H1 (cell line): Measurements from ENCODE around the gene ALG14. TPM values are rescaled to one million over a fixed set of nuclear protein-coding genes. Genes with fewer than 3 reads are reported as not detected.

Experiments used
- CTCF ChIA-PET: fragments of 300-600 bp; sonication (Branson Sonifier 250); formaldehyde crosslinking; loops from one replicate; lab custom pipeline; 2021; ENCODE audit not compliant: partially characterized antibody; lab: Charles Lee
- POLR2A ChIA-PET: fragments of 300-600 bp; sonication (Branson Sonifier 250); formaldehyde crosslinking; loops from one replicate; lab custom pipeline; 2021; ENCODE audit warnings: inconsistent platforms; ENCODE audit not compliant: partially characterized antibody; lab: Charles Lee
- DNase-seq, 2 experiments: peaks; one replicate each; pipeline versions ENCODE4 v3.0.0 to v3.0.0-alpha.2; 2010 to 2022; ENCODE audit warnings: low spot score in 2 of 2, low read depth in 1 of 2, mixed read lengths in 1 of 2
- FAIRE-seq: peaks from 2 replicates; lab custom pipeline; 2011; peaks lifted over from hg19 to GRCh38; lab: Jason Lieb, UNC
- H2AFZ ChIP-seq: 2 replicates; pipeline ENCODE4 v1.8.1; 2012; ENCODE audit warnings: low read length, inconsistent platforms
- H2AK5ac ChIP-seq: 2 replicates; pipeline ENCODE4 v1.6.1; 2013; ENCODE audit warnings: low read depth, low read length
- H2BK120ac ChIP-seq: replicated peaks from 2 replicates; pipeline ENCODE3; 2013; ENCODE audit warnings: low read depth, low read length, inconsistent platforms
- H2BK12ac ChIP-seq: 2 replicates; pipeline ENCODE4 v1.6.1; 2013; ENCODE audit warnings: low read depth, low read length
- H2BK15ac ChIP-seq: 2 replicates; pipeline ENCODE4 v1.6.1; 2013; ENCODE audit warnings: low read length
- H2BK20ac ChIP-seq: 2 replicates; pipeline ENCODE4 v1.6.1; 2013; ENCODE audit warnings: low read length
- H2BK5ac ChIP-seq: 2 replicates; pipeline ENCODE4 v1.6.1; 2013; ENCODE audit warnings: low read depth, low read length
- H3K14ac ChIP-seq: 2 replicates; pipeline ENCODE4 v1.6.1; 2013; ENCODE audit warnings: inconsistent platforms; ENCODE audit not compliant: insufficient read length
- H3K18ac ChIP-seq: 2 replicates; pipeline ENCODE4 v1.6.1; 2013; ENCODE audit warnings: low read length; ENCODE audit errors: extremely low read depth
- H3K23ac ChIP-seq: 2 replicates; pipeline ENCODE4 v1.6.1; 2013; ENCODE audit warnings: inconsistent platforms; ENCODE audit not compliant: insufficient read length
- H3K23me2 ChIP-seq: 2 replicates; pipeline ENCODE4 v1.6.1; 2013; ENCODE audit warnings: low read depth, low read length
- H3K27ac ChIP-seq: 2 replicates; pipeline ENCODE4 v1.6.1; 2011; ENCODE audit warnings: low read depth, low read length, inconsistent platforms
- H3K27me3 ChIP-seq, 4 experiments: replicated peaks in 1 of 4; 1 replicate in 1 of 4; 2 replicates in 3 of 4; pipeline versions ENCODE4 v1.6.1 to v1.8.1; 2011 to 2013; ENCODE audit warnings: low read length in 3 of 4, mild to moderate bottlenecking in 3 of 4, inconsistent platforms in 2 of 4, mixed read lengths in 2 of 4, moderate library complexity in 1 of 4; ENCODE audit not compliant: control insufficient read depth in 3 of 4, insufficient read depth in 3 of 4; ENCODE audit errors: extremely low read depth in 1 of 4
- H3K36me3 ChIP-seq, 4 experiments: 2 replicates each; pipeline versions ENCODE4 v1.6.1 to v1.8.1; 2011 to 2013; ENCODE audit warnings: mild to moderate bottlenecking in 4 of 4, low read length in 3 of 4, moderate library complexity in 2 of 4, control low read depth in 1 of 4, inconsistent platforms in 1 of 4; ENCODE audit not compliant: insufficient read depth in 4 of 4, control insufficient read depth in 2 of 4
- H3K4ac ChIP-seq: replicated peaks from 2 replicates; pipeline ENCODE3; 2013; ENCODE audit warnings: low read length, low read depth, mixed read lengths, inconsistent platforms; ENCODE audit not compliant: insufficient read length
- H3K4me1 ChIP-seq, 4 experiments: replicated peaks in 1 of 4; 1 replicate in 1 of 4; 2 replicates in 3 of 4; pipeline versions ENCODE4 v1.6.1 to v1.8.1; 2011 to 2013; ENCODE audit warnings: low read length in 3 of 4, inconsistent platforms in 2 of 4, mixed read lengths in 1 of 4; ENCODE audit not compliant: insufficient read depth in 4 of 4, control insufficient read depth in 3 of 4
- H3K4me2 ChIP-seq, 2 experiments: 2 replicates each; pipeline versions ENCODE4 v1.6.1 to v1.8.1; 2011 to 2013; ENCODE audit warnings: low read depth in 2 of 2, low read length in 2 of 2, control low read depth in 1 of 2, inconsistent platforms in 1 of 2, mild to moderate bottlenecking in 1 of 2; ENCODE audit not compliant: insufficient read depth in 1 of 2
- H3K4me3 ChIP-seq, 4 experiments: fragments of 200-600, 300-600 bp in 1 of 4; sonication (generic), shearing (Covaris generic), sonication (Bioruptor Twin) in 1 of 4; 2 replicates each; pipeline versions ENCODE4 v1.5.1 to v1.8.1; 2011 to 2016; ENCODE audit warnings: low read length in 4 of 4, low read depth in 3 of 4, control low read depth in 2 of 4, inconsistent platforms in 2 of 4, mild to moderate bottlenecking in 2 of 4, mixed read lengths in 1 of 4, moderate library complexity in 1 of 4; ENCODE audit not compliant: insufficient read depth in 2 of 4; ENCODE audit errors: extremely low read depth in 1 of 4
- H3K56ac ChIP-seq: replicated peaks from 2 replicates; pipeline ENCODE3; 2013; ENCODE audit warnings: low read depth, mild to moderate bottlenecking, mixed read lengths, low read length, inconsistent platforms; ENCODE audit not compliant: insufficient read length
- H3K79me1 ChIP-seq: 2 replicates; pipeline ENCODE4 v1.6.1; 2013; ENCODE audit warnings: low read depth, low read length, control low read depth
- H3K79me2 ChIP-seq, 2 experiments: 2 replicates each; pipeline versions ENCODE4 v1.6.1 to v1.8.1; 2012 to 2013; ENCODE audit warnings: low read length in 2 of 2, mild to moderate bottlenecking in 2 of 2, inconsistent platforms in 1 of 2; ENCODE audit not compliant: insufficient read depth in 2 of 2, control insufficient read depth in 1 of 2
- H3K9ac ChIP-seq, 4 experiments: replicated peaks in 1 of 4; 1 replicate in 1 of 4; 2 replicates in 3 of 4; pipeline versions ENCODE4 v1.6.1 to v1.8.1; 2011 to 2013; ENCODE audit warnings: low read depth in 3 of 4, low read length in 3 of 4, control low read depth in 2 of 4, mild to moderate bottlenecking in 2 of 4, moderate library complexity in 2 of 4, inconsistent platforms in 1 of 4; ENCODE audit errors: extremely low read depth in 1 of 4
- H3K9me3 ChIP-seq, 2 experiments: 2 replicates each; pipeline versions ENCODE4 v1.6.1 to v1.8.1; 2012 to 2013; ENCODE audit warnings: mild to moderate bottlenecking in 2 of 2, moderate library complexity in 2 of 2, control low read depth in 1 of 2, inconsistent platforms in 1 of 2, low read depth in 1 of 2, low read length in 1 of 2, mixed read lengths in 1 of 2; ENCODE audit not compliant: insufficient read depth in 2 of 2
- H4K20me1 ChIP-seq, 2 experiments: replicated peaks in 1 of 2; 2 replicates each; pipeline versions ENCODE3 to v1.8.1; 2011 to 2013; ENCODE audit warnings: inconsistent platforms in 2 of 2, low read length in 2 of 2, mild to moderate bottlenecking in 1 of 2; ENCODE audit not compliant: insufficient read depth in 2 of 2, control insufficient read depth in 1 of 2
- H4K5ac ChIP-seq: 2 replicates; pipeline ENCODE4 v1.6.1; 2013; ENCODE audit warnings: low read length, low read depth, mixed read lengths, inconsistent platforms; ENCODE audit not compliant: insufficient read length
- H4K8ac ChIP-seq: 2 replicates; pipeline ENCODE4 v1.8.0; 2013; ENCODE audit warnings: mild to moderate bottlenecking, moderate library complexity, low read length, inconsistent platforms; ENCODE audit not compliant: insufficient read depth; ENCODE audit errors: extremely low read depth
- H4K91ac ChIP-seq: replicated peaks from 2 replicates; pipeline ENCODE3; 2013; ENCODE audit warnings: low read length, mixed read lengths, inconsistent platforms; ENCODE audit not compliant: insufficient read length
- HDAC2 ChIP-seq, 2 experiments: fragments of 300-600 bp in 1 of 2; sonication (generic) in 1 of 2; IDR thresholded peaks; 2 replicates each; pipeline ENCODE4 v1.6.1; 2011 to 2012; ENCODE audit warnings: low read depth in 2 of 2, low read length in 2 of 2, mild to moderate bottlenecking in 2 of 2, moderate library complexity in 2 of 2, borderline replicate concordance in 1 of 2, inconsistent platforms in 1 of 2
- HDAC6 ChIP-seq: IDR thresholded peaks from one replicate; pipeline ENCODE4 v1.7.1; 2012; ENCODE audit warnings: low read depth, mild to moderate bottlenecking, inconsistent platforms, low read length, moderate library complexity
- MAFK ChIP-seq: IDR thresholded peaks from 2 replicates; pipeline ENCODE4 v1.6.1; 2012; ENCODE audit warnings: low read depth, mild to moderate bottlenecking, improper control_type of control experiment, low read length
- NANOG ChIP-seq: IDR thresholded peaks from 2 replicates; pipeline ENCODE4 v1.6.1; 2011; ENCODE audit warnings: low read length, low read depth, mild to moderate bottlenecking, inconsistent platforms; ENCODE audit not compliant: insufficient read depth, poor library complexity, severe bottlenecking
- POLR2AphosphoS5 ChIP-seq: IDR thresholded peaks from 2 replicates; pipeline ENCODE4 v1.6.1; 2011; ENCODE audit warnings: low read depth, low read length
- RAD21 ChIP-seq, 2 experiments: IDR thresholded peaks in 1 of 2; conservative IDR thresholded peaks in 1 of 2; 2 replicates each; pipeline ENCODE4 v1.6.1; 2011; ENCODE audit warnings: low read depth in 2 of 2, low read length in 2 of 2, improper control_type of control experiment in 1 of 2, inconsistent platforms in 1 of 2, mild to moderate bottlenecking in 1 of 2, moderate library complexity in 1 of 2
- RNF2 ChIP-seq: fragments of 200-900, 300-1000 bp; sonication (generic); IDR thresholded peaks from 2 replicates; pipeline ENCODE4 v1.7.1; 2016; ENCODE audit warnings: borderline replicate concordance, low read depth, mild to moderate bottlenecking, antibody characterized with exemption, low read length; ENCODE audit not compliant: poor library complexity, severe bottlenecking; ENCODE audit errors: missing control alignments
- SIRT6 ChIP-seq: IDR thresholded peaks from one replicate; pipeline ENCODE4 v1.7.1; 2012; ENCODE audit warnings: low read length, inconsistent platforms
- SUZ12 ChIP-seq: fragments of 200-600 bp; sonication (generic); IDR thresholded peaks from 2 replicates; pipeline ENCODE4 v1.6.1; 2012; ENCODE audit warnings: mild to moderate bottlenecking, inconsistent platforms, low read length, moderate library complexity, mixed read lengths
- TEAD4 ChIP-seq: IDR thresholded peaks from 2 replicates; pipeline ENCODE4 v1.6.1; 2012; ENCODE audit warnings: low read depth, low read length, inconsistent platforms, mixed read lengths
- YY1 ChIP-seq: IDR thresholded peaks from 2 replicates; pipeline ENCODE4 v1.6.1; 2011; ENCODE audit warnings: low read depth, mild to moderate bottlenecking, low read length
- ZNF274 ChIP-seq: IDR thresholded peaks from 2 replicates; pipeline ENCODE4 v1.7.0; 2012; ENCODE audit warnings: low read length, borderline replicate concordance; ENCODE audit errors: extremely low read depth
- WGBS, 2 experiments: shearing (Covaris generic) in 1 of 2; methylation state at CpG; one replicate each; pipeline versions ENCODE4 v1.1.6 to v1.1.7; 2013 to 2015; ENCODE audit warnings: low lambda C conversion rate in 2 of 2, mixed read lengths in 2 of 2, inconsistent platforms in 1 of 2, low coverage in 1 of 2, missing lambda C conversion rate in 1 of 2; ENCODE audit not compliant: insufficient replicate concordance in 2 of 2, insufficient coverage in 1 of 2, insufficient read length in 1 of 2; ENCODE audit errors: extremely low coverage in 1 of 2, missing lambda C conversion rate in 1 of 2; 5-methylcytosine and 5-hydroxymethylcytosine counted together
- polyA plus RNA-seq, 7 experiments: library from polyadenylated mRNA; depleted of rRNA in 3 of 7; stranded (reverse) in 5 of 7; unstranded in 2 of 7; fragments of >200 nt in 5 of 7; fragments of 200-250 nt in 2 of 7; gene quantifications; 1 replicate in 5 of 7; 2 replicates in 1 of 7; 4 replicates in 1 of 7; pipeline versions ENCODE4 v1.2.1 to v1.2.3, GENCODE V29; 2011 to 2013; ENCODE audit warnings: missing spikeins in 2 of 7, mixed read lengths in 2 of 7
- total RNA-seq: library from RNA; stranded (reverse); fragmentation: NEBNext Ultra II Directional; extraction: Animal tissue kit (Norgen Biotek cat#: 25700); gene quantifications from 2 replicates; pipeline ENCODE4 v1.2.1, GENCODE V29; 2021
- TF ChIP-seq, protein P1 (sequence below): IDR thresholded peaks from 2 replicates; pipeline ENCODE4 v1.6.1; 2012; ENCODE audit warnings: inconsistent platforms

Gene ALG14
- total and polyA plus RNA-seq, 2 of the 8 experiments (the other 6 are each of a cell fraction or from before 2014, with no cell fraction given) = 0.95 to 1.3 TPM

DNA sequence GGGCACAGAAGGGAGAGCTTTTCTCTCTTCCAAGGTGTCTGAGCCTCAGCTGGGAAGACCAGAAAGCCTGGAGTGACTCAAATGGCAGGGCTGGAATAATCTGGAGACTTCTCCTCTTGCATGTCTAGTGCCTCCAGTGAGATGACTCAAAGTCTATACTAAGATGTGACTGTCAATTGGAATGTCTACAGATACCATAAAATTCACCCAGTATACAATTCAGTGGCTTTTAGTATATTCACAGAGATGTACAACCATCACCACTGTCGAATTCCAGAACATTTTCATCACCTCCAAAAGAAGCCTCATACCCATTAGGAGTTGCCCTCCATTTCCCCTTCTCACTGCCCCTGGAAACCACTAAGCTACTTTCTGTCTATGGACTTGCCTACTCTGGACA, 97.9 kb downstream of the ALG14 start:
- CTCF ChIA-PET = no interaction called here
- H2BK15ac ChIP-seq = no peak overlapping the region
- H3K79me2 ChIP-seq = no peaks in the 10 kb centered on the region
- no peak overlapping the region for H2AK5ac ChIP-seq
- H2AFZ ChIP-seq = no peak overlapping the region
- no peak overlapping the region for H4K5ac ChIP-seq
- no peak overlapping the region for H3K9ac ChIP-seq
- FAIRE-seq (no peak), DNase-seq (no peak)
- H3K27me3 ChIP-seq = no peaks in the 10 kb centered on the region
- H3K4me3 ChIP-seq = no peak overlapping the region
- H3K23me2 ChIP-seq = no peaks in the 10 kb centered on the region
- H3K4me1 ChIP-seq = peaks cover 0 to 4% (median 3%) of the 10 kb centered on the region in 4 experiments; a peak in 4 of 7 replicates
- H4K20me1 ChIP-seq = no peaks in the 10 kb centered on the region
- H4K8ac ChIP-seq = no peak overlapping the region
- H2BK20ac ChIP-seq = no peak overlapping the region
- H3K23ac ChIP-seq = no peak overlapping the region
- H3K9me3 ChIP-seq = no peaks in the 10 kb centered on the region
- H3K4me2 ChIP-seq = no peak overlapping the region
- no peaks in the 10 kb centered on the region for H3K79me1 ChIP-seq
- H3K4ac ChIP-seq = no peak overlapping the region
- H3K18ac ChIP-seq = no peak overlapping the region
- 96% methylated on average over 1 of the region's 1 CpG; no CpG with 5 or more reads in 1 of the 2 experiments for WGBS, 2 experiments
- POLR2A ChIA-PET = interaction anchor here (0.7 kb wide), 1 partner anchor 21 kb away, joined by 3 read pairs; no protein-coding TSS in a partner anchor
- H2BK120ac ChIP-seq = no peak overlapping the region
- H2BK12ac ChIP-seq = no peak overlapping the region
- H3K56ac ChIP-seq = no peak overlapping the region
- no peak overlapping the region for H3K14ac ChIP-seq
- H2BK5ac ChIP-seq = no peak overlapping the region
- H3K27ac ChIP-seq = no peak overlapping the region
- H3K36me3 ChIP-seq = no peaks in the 10 kb centered on the region
- no peak overlapping the region for H4K91ac ChIP-seq
- TF ChIP-seq POLR2AphosphoS5 (no peak), HDAC2 (IDR thresholded peaks at IDR 0.05; ENCODE audit: borderline replicate concordance in 1 of 2, low read depth in 2 of 2, low read length in 2 of 2) (no peak), SIRT6 (no peak), NANOG (no peak), RAD21 (IDR thresholded peaks at IDR 0.05 in 1 of 2, conservative IDR thresholded peaks at IDR 0.05 in 1 of 2; ENCODE audit: low read depth in 2 of 2, low read length in 2 of 2) (no peak), MAFK (no peak), TEAD4 (no peak), YY1 (no peak), SUZ12 (no peak), ZNF274 (no peak), HDAC6 (no peak), RNF2 (no peak)
- TF ChIP-seq, protein P1, sequence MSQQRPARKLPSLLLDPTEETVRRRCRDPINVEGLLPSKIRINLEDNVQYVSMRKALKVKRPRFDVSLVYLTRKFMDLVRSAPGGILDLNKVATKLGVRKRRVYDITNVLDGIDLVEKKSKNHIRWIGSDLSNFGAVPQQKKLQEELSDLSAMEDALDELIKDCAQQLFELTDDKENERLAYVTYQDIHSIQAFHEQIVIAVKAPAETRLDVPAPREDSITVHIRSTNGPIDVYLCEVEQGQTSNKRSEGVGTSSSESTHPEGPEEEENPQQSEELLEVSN = no peak
